K562 (cell line): Measurements from ENCODE around the gene MMP2. TPM values are rescaled to one million over a fixed set of nuclear protein-coding genes. Genes with fewer than 3 reads are reported as not detected.

Experiments used
- polyA plus RNA-seq, 8 experiments: library from polyadenylated mRNA; depleted of rRNA in 4 of 8; stranded (reverse) in 5 of 8; unstranded in 3 of 8; fragments of >200 nt; fragmentation: Nextera tagmentation in 2 of 8; fragmentation: Illumina TruSeq in 1 of 8; extraction: Ambion mirVana in 2 of 8; extraction: Trizol in 1 of 8; gene quantifications; 2 replicates each; pipeline versions ENCODE4 v1.2.1 to v1.2.3, GENCODE V29; 2011 to 2014; ENCODE audit warnings: inconsistent platforms in 1 of 8, missing spikeins in 1 of 8
- total RNA-seq, 7 experiments: library from RNA; depleted of rRNA in 6 of 7; stranded (reverse); fragments of >200 nt in 6 of 7; fragmentation: Illumina TruSeq in 2 of 7; extraction: Trizol in 2 of 7; gene quantifications; 2 replicates each; pipeline versions ENCODE4 v1.2.1 to v1.2.3, GENCODE V29; 2011 to 2021; ENCODE audit warnings: low replicate concordance in 1 of 7
- TF ChIP-seq, protein P1 (sequence below): fragments of 450-650 bp; IDR thresholded peaks from 2 replicates; pipeline ENCODE4 v1.6.1; 2016; ENCODE audit warnings: low read depth
- TF ChIP-seq, protein P2 (sequence below): sonication (generic); formaldehyde crosslinking; IDR thresholded peaks from 2 replicates; pipeline ENCODE4 v1.8.1; 2023; ENCODE audit warnings: missing genetic modification reagents, mild to moderate bottlenecking, borderline replicate concordance

The MMP2 gene
- total and polyA plus RNA-seq, 9 of the 15 experiments (the other 6 are each of a cell fraction or from before 2014, with no cell fraction given): 0.05 to 0.53 TPM; not detected in 7

GRCh38 chr16:55508271-55508921, 29.4 kb downstream of the MMP2 start (continued):
- TF ChIP-seq, protein P1, sequence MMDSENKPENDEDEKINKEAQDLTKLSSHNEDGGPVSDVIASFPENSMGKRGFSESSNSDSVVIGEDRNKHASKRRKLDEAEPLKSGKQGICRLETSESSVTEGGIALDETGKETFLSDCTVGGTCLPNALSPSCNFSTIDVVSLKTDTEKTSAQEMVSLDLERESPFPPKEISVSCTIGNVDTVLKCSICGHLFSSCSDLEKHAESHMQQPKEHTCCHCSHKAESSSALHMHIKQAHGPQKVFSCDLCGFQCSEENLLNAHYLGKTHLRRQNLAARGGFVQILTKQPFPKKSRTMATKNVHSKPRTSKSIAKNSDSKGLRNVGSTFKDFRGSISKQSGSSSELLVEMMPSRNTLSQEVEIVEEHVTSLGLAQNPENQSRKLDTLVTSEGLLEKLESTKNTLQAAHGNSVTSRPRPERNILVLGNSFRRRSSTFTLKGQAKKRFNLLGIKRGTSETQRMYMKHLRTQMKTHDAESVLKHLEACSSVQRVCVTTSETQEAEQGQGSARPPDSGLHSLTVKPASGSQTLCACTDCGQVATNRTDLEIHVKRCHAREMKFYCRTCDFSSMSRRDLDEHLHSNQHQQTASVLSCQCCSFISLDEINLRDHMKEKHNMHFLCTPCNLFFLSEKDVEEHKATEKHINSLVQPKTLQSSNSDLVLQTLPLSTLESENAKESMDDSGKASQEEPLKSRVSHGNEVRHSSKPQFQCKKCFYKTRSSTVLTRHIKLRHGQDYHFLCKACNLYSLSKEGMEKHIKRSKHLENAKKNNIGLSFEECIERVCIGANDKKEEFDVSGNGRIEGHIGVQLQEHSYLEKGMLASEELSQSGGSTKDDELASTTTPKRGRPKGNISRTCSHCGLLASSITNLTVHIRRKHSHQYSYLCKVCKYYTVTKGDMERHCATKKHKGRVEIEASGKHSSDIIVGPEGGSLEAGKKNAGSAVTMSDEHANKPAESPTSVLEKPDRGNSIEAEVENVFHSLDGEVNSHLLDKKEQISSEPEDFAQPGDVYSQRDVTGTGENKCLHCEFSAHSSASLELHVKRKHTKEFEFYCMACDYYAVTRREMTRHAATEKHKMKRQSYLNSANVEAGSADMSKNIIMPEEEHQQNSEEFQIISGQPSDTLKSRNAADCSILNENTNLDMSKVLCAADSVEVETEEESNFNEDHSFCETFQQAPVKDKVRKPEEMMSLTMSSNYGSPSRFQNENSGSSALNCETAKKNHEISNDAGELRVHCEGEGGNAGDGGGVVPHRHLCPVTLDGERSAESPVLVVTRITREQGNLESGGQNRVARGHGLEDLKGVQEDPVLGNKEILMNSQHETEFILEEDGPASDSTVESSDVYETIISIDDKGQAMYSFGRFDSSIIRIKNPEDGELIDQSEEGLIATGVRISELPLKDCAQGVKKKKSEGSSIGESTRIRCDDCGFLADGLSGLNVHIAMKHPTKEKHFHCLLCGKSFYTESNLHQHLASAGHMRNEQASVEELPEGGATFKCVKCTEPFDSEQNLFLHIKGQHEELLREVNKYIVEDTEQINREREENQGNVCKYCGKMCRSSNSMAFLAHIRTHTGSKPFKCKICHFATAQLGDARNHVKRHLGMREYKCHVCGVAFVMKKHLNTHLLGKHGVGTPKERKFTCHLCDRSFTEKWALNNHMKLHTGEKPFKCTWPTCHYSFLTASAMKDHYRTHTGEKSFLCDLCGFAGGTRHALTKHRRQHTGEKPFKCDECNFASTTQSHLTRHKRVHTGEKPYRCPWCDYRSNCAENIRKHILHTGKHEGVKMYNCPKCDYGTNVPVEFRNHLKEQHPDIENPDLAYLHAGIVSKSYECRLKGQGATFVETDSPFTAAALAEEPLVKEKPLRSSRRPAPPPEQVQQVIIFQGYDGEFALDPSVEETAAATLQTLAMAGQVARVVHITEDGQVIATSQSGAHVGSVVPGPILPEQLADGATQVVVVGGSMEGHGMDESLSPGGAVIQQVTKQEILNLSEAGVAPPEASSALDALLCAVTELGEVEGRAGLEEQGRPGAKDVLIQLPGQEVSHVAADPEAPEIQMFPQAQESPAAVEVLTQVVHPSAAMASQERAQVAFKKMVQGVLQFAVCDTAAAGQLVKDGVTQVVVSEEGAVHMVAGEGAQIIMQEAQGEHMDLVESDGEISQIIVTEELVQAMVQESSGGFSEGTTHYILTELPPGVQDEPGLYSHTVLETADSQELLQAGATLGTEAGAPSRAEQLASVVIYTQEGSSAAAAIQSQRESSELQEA: no peak
- TF ChIP-seq, protein P2, sequence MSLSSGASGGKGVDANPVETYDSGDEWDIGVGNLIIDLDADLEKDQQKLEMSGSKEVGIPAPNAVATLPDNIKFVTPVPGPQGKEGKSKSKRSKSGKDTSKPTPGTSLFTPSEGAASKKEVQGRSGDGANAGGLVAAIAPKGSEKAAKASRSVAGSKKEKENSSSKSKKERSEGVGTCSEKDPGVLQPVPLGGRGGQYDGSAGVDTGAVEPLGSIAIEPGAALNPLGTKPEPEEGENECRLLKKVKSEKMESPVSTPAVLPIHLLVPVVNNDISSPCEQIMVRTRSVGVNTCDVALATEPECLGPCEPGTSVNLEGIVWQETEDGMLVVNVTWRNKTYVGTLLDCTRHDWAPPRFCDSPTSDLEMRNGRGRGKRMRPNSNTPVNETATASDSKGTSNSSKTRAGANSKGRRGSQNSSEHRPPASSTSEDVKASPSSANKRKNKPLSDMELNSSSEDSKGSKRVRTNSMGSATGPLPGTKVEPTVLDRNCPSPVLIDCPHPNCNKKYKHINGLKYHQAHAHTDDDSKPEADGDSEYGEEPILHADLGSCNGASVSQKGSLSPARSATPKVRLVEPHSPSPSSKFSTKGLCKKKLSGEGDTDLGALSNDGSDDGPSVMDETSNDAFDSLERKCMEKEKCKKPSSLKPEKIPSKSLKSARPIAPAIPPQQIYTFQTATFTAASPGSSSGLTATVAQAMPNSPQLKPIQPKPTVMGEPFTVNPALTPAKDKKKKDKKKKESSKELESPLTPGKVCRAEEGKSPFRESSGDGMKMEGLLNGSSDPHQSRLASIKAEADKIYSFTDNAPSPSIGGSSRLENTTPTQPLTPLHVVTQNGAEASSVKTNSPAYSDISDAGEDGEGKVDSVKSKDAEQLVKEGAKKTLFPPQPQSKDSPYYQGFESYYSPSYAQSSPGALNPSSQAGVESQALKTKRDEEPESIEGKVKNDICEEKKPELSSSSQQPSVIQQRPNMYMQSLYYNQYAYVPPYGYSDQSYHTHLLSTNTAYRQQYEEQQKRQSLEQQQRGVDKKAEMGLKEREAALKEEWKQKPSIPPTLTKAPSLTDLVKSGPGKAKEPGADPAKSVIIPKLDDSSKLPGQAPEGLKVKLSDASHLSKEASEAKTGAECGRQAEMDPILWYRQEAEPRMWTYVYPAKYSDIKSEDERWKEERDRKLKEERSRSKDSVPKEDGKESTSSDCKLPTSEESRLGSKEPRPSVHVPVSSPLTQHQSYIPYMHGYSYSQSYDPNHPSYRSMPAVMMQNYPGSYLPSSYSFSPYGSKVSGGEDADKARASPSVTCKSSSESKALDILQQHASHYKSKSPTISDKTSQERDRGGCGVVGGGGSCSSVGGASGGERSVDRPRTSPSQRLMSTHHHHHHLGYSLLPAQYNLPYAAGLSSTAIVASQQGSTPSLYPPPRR: no peak
